ENCODE measurements around the gene RHBDL3.
"Not testable (repeated sequence)": the region's sequence is repeated elsewhere in the genome, so short reads cannot be mapped to it uniquely, and the experiment has no call there.

Gene RHBDL3

GRCh38 chr17:32265192-32265923 lies at the start of gene RHBDL3:
Gene RHBDL3 (plus strand): TSS chr17:32265832. CDS start chr17:32266190, 358 bp downstream.
- no peak for FAIRE-seq

GRCh38 chr17:32222621-32223020 lies 43.0 kb upstream of the RHBDL3 start:
- no peak for FAIRE-seq

GRCh38 chr17:32223703-32224102 lies 41.9 kb upstream of the RHBDL3 start:
- no peak for FAIRE-seq

- no peak for FAIRE-seq
Measured at GRCh38 chr17:32226886-32227285, 38.7 kb upstream of the RHBDL3 start.

- FAIRE-seq, result no peak
Measured at GRCh38 chr17:32227910-32228309, 37.7 kb upstream of the RHBDL3 start.

GRCh38 chr17:32235588-32235987 lies 30.0 kb upstream of the RHBDL3 start:
- FAIRE-seq, result no peak

GRCh38 chr17:32239456-32239855 lies 26.2 kb upstream of the RHBDL3 start:
- FAIRE-seq, result no peak

- FAIRE-seq, result no peak
Measured at GRCh38 chr17:32240750-32241149, 24.9 kb upstream of the RHBDL3 start.

GRCh38 chr17:32241640-32242039 lies 24.0 kb upstream of the RHBDL3 start:
- FAIRE-seq, result no peak

GRCh38 chr17:32249475-32249874 lies 16.2 kb upstream of the RHBDL3 start:
- FAIRE-seq, result no peak

- FAIRE-seq, result no peak
Measured at GRCh38 chr17:32253117-32253611, 12.5 kb upstream of the RHBDL3 start.

- no peak for FAIRE-seq
Measured at GRCh38 chr17:32256012-32256700, 9.5 kb upstream of the RHBDL3 start.

- FAIRE-seq, result no peak
Measured at GRCh38 chr17:32256701-32257019, 9.0 kb upstream of the RHBDL3 start.

- no peak for FAIRE-seq
Measured at GRCh38 chr17:32258383-32259140, 7.1 kb upstream of the RHBDL3 start.

- FAIRE-seq, result no peak
Measured at GRCh38 chr17:32259586-32259985, 6.0 kb upstream of the RHBDL3 start.

- no peak for FAIRE-seq
Measured at GRCh38 chr17:32261417-32261736, 4.3 kb upstream of the RHBDL3 start.

- FAIRE-seq, result no peak
Measured at GRCh38 chr17:32261936-32262510, 3.6 kb upstream of the RHBDL3 start.

GRCh38 chr17:32263515-32263914 lies 2.1 kb upstream of the RHBDL3 start:
- not testable (repeated sequence) for FAIRE-seq

- FAIRE-seq, result no peak
Measured at GRCh38 chr17:32264140-32264799, 1.4 kb upstream of the RHBDL3 start.

- no peak for FAIRE-seq
Measured at GRCh38 chr17:32264823-32265191, 825 bp upstream of the RHBDL3 start.

GRCh38 chr17:32266051-32266388 lies 388 bp downstream of the RHBDL3 start:
- no peak for FAIRE-seq

GRCh38 chr17:32266389-32267301 lies 1.0 kb downstream of the RHBDL3 start:
- no peak for FAIRE-seq
